PC-9 (cell line): ENCODE data around the gene SPECC1L. TPM values are rescaled to one million over a fixed set of nuclear protein-coding genes. Genes with fewer than 3 reads are reported as not detected.

Experiments
- BruUV-seq: library from RNA; stranded (reverse); fragments of 400-500 nt; replicated peaks from 2 replicates; lab custom pipeline; 2021; lab: Mats Ljungman, UMichigan
- CTCF ChIA-PET: fragments of 300-600 bp; sonication (Branson Sonifier 250); formaldehyde crosslinking; loops from one replicate; lab custom pipeline; 2022; ENCODE audit warnings: antibody characterized with exemption; lab: Charles Lee
- POLR2A ChIA-PET: fragments of 300-600 bp; sonication (Branson Sonifier 250); formaldehyde crosslinking; loops from one replicate; lab custom pipeline; 2022; ENCODE audit warnings: antibody characterized with exemption; ENCODE audit not compliant: unreplicated experiment; lab: Charles Lee
- DNase-seq, 2 experiments: peaks; one replicate each; pipeline versions ENCODE4 v3.0.0 to v3.0.0-alpha.2; 2015 to 2022; ENCODE audit warnings: mixed read lengths in 1 of 2
- H2AFZ ChIP-seq: fragments of 200-600 bp; sonication (generic); 2 replicates; pipeline ENCODE4 v1.8.1; 2017; ENCODE audit warnings: antibody characterized with exemption
- H3F3A ChIP-seq: fragments of 200-600 bp; sonication (generic); 2 replicates; pipeline ENCODE4 v1.8.1; 2017; ENCODE audit warnings: antibody characterized with exemption, mild to moderate bottlenecking, low read depth; ENCODE audit not compliant: insufficient read depth
- H3K27ac ChIP-seq: fragments of 200-600 bp; sonication (generic); 2 replicates; pipeline ENCODE4 v1.6.1; 2016; ENCODE audit warnings: mixed run types
- H3K27me3 ChIP-seq: fragments of 200-600 bp; sonication (generic); 2 replicates; pipeline ENCODE4 v1.6.1; 2016; ENCODE audit warnings: low read depth, mixed run types; ENCODE audit not compliant: insufficient read depth
- H3K36me3 ChIP-seq: fragments of 200-600 bp; sonication (generic); 2 replicates; pipeline ENCODE4 v1.6.1; 2016; ENCODE audit warnings: low read depth, mixed run types
- H3K4me1 ChIP-seq: fragments of 200-600 bp; sonication (generic); replicated peaks from 2 replicates; pipeline ENCODE4 v1.6.1; 2016; ENCODE audit warnings: mixed run types; ENCODE audit not compliant: insufficient read depth
- H3K4me2 ChIP-seq: fragments of 200-600 bp; sonication (generic); 2 replicates; pipeline ENCODE4 v1.6.1; 2017; ENCODE audit warnings: mixed run types
- H3K4me3 ChIP-seq: fragments of 200-600 bp; sonication (generic); 2 replicates; pipeline ENCODE4 v1.6.1; 2016; ENCODE audit warnings: mixed run types
- H3K79me2 ChIP-seq: fragments of 200-600 bp; sonication (generic); 2 replicates; pipeline ENCODE4 v1.6.1; 2017; ENCODE audit warnings: low read depth, mixed run types
- H3K9me2 ChIP-seq: fragments of 200-600 bp; sonication (generic); 2 replicates; pipeline ENCODE4 v1.8.1; 2017; ENCODE audit warnings: mild to moderate bottlenecking; ENCODE audit not compliant: insufficient read depth
- H3K9me3 ChIP-seq: fragments of 200-600 bp; sonication (generic); 2 replicates; pipeline ENCODE4 v1.8.1; 2016; ENCODE audit warnings: low read depth; ENCODE audit not compliant: insufficient read depth
- H4K20me1 ChIP-seq: fragments of 200-600 bp; sonication (generic); 2 replicates; pipeline ENCODE4 v1.8.1; 2017; ENCODE audit not compliant: insufficient read depth
- CTCF ChIP-seq: fragments of 200-600 bp; sonication (generic); conservative IDR thresholded peaks from 2 replicates; pipeline ENCODE4 v1.6.1; 2017; ENCODE audit warnings: mixed run types, antibody characterized with exemption, mild to moderate bottlenecking, moderate library complexity
- EZH2 ChIP-seq: fragments of 200-600 bp; sonication (generic); IDR thresholded peaks from 2 replicates; pipeline ENCODE4 v1.8.0; 2017; ENCODE audit warnings: antibody characterized with exemption, low read depth
- intact Hi-C: fragments of 100-400 bp; cut with micrococcal nuclease; formaldehyde crosslinking; loops from one replicate; pipeline ENCODE4 v1.10.0; 2022; ENCODE audit not compliant: unreplicated experiment
- total RNA-seq: library from RNA; stranded (reverse); gene quantifications from 2 replicates; pipeline ENCODE4 v1.2.3, GENCODE V29; 2021

Gene SPECC1L
- total RNA-seq, 1 experiment from 2014 or later, result 38.9 TPM

- H3K79me2 ChIP-seq, result no peaks in the 10 kb centered on the region
- H3K9me2 ChIP-seq, result no peaks in the 10 kb centered on the region
- 0 out of 2 replicates have a peak, but pooled peaks cover 8% of the 10 kb centered on the region for H3K4me1 ChIP-seq
- no TSS peak for BruUV-seq
- intact Hi-C loops, result no loop called here
- ChIA-PET CTCF (no interaction called here), POLR2A (no interaction called here)
- H3F3A ChIP-seq, result no peaks in the 10 kb centered on the region
- no peaks in the 10 kb centered on the region for H3K9me3 ChIP-seq
- no peaks in the 10 kb centered on the region for H3K36me3 ChIP-seq
- no peak for DNase-seq
- H4K20me1 ChIP-seq, result no peaks in the 10 kb centered on the region
- no peaks in the 10 kb centered on the region for H3K27me3 ChIP-seq
- no peak overlapping the region for H3K27ac ChIP-seq
- no peak for TF ChIP-seq CTCF
- TF ChIP-seq EZH2, result no peak
- no peak overlapping the region for H3K4me3 ChIP-seq
- no peak overlapping the region for H2AFZ ChIP-seq
- H3K4me2 ChIP-seq, result no peak overlapping the region
Observed at GRCh38 chr22:24444251-24444650, 173.6 kb downstream of the SPECC1L start.

- POLR2A ChIA-PET, result no interaction called here
- Histone ChIP-seq H3K9me2 (no peaks in the 10 kb centered on the region), H2AFZ (no peak overlapping the region), H3K4me2 (no peak overlapping the region), H4K20me1 (no peaks in the 10 kb centered on the region), H3K27me3 (no peaks in the 10 kb centered on the region), H3K36me3 (no peaks in the 10 kb centered on the region), H3K9me3 (no peaks in the 10 kb centered on the region), H3K4me1 (0 out of 2 replicates have a peak, but pooled peaks cover 8% of the 10 kb centered on the region), H3K79me2 (no peaks in the 10 kb centered on the region), H3K4me3 (no peak overlapping the region), H3F3A (no peaks in the 10 kb centered on the region), H3K27ac (no peak overlapping the region)
- TF ChIP-seq EZH2 (no peak), CTCF (no peak)
- no peak for DNase-seq
- CTCF ChIA-PET, result no interaction called here
- intact Hi-C loops, result no loop called here
- no TSS peak for BruUV-seq
Observed at GRCh38 chr22:24444729-24445466, 174.3 kb downstream of the SPECC1L start.

GRCh38 chr22:24445481-24446259, 175.0 kb downstream of the SPECC1L start:
- CTCF ChIA-PET, result no interaction called here
- no TSS peak for BruUV-seq
- H3K27ac ChIP-seq, result no peak overlapping the region
- H2AFZ ChIP-seq, result no peak overlapping the region
- 0 out of 2 replicates have a peak, but pooled peaks cover 8% of the 10 kb centered on the region for H3K4me1 ChIP-seq
- no peaks in the 10 kb centered on the region for H3K9me3 ChIP-seq
- 0 out of 2 replicates have a peak overlapping the region, but pooled peaks have one; percentile 0 for H3K4me2 ChIP-seq
- H4K20me1 ChIP-seq, result no peaks in the 10 kb centered on the region
- no peak for DNase-seq
- H3K79me2 ChIP-seq, result no peaks in the 10 kb centered on the region
- no peaks in the 10 kb centered on the region for H3K27me3 ChIP-seq
- H3K9me2 ChIP-seq, result no peaks in the 10 kb centered on the region
- H3F3A ChIP-seq, result no peaks in the 10 kb centered on the region
- POLR2A ChIA-PET, result no interaction called here
- no peak overlapping the region for H3K4me3 ChIP-seq
- no peaks in the 10 kb centered on the region for H3K36me3 ChIP-seq
- intact Hi-C loops, result no loop called here
- TF ChIP-seq EZH2 (no peak), CTCF (no peak)
